HepG2 (cell line): Measurements from ENCODE around the gene THADA. TPM values are rescaled to one million over a fixed set of nuclear protein-coding genes. Genes with fewer than 3 reads are reported as not detected.

Source experiments
- ARHGAP35 ChIP-seq: sonication (generic); formaldehyde crosslinking; IDR thresholded peaks from 2 replicates; pipeline ENCODE4 v1.9.0; 2022; ENCODE audit warnings: mild to moderate bottlenecking, inconsistent platforms, moderate library complexity, missing genetic modification reagents, borderline replicate concordance
- CBX2 ChIP-seq, 2 experiments: fragments of 200-600 bp in 1 of 2; sonication (generic); formaldehyde crosslinking in 1 of 2; IDR thresholded peaks; 2 replicates each; pipeline versions ENCODE4 v1.7.0 to v1.8.1; 2018 to 2022; ENCODE audit warnings: low read depth in 2 of 2, low read length in 1 of 2, mild to moderate bottlenecking in 1 of 2, missing genetic modification reagents in 1 of 2
- KMT2A ChIP-seq: sonication (generic); formaldehyde crosslinking; IDR thresholded peaks from 2 replicates; pipeline ENCODE4 v1.4.0; 2020; ENCODE audit warnings: missing genetic modification reagents
- MTA3 ChIP-seq: sonication (generic); formaldehyde crosslinking; IDR thresholded peaks from 2 replicates; pipeline ENCODE4 v1.4.0; 2020; ENCODE audit warnings: missing genetic modification reagents
- PCBP2 ChIP-seq: fragments of 200-400 bp; formaldehyde crosslinking; optimal IDR thresholded peaks from 2 replicates; pipeline ENCODE3; 2018; ENCODE audit warnings: low read length, low read depth; ENCODE audit not compliant: poor library complexity, severe bottlenecking
- SSRP1 ChIP-seq: IDR thresholded peaks from 2 replicates; pipeline ENCODE4 v1.6.1; 2016; ENCODE audit warnings: control low read depth
- TARDBP ChIP-seq: sonication (generic); formaldehyde crosslinking; IDR thresholded peaks from 2 replicates; pipeline ENCODE4 v1.8.0; 2022; ENCODE audit warnings: mild to moderate bottlenecking, missing genetic modification reagents
- U2AF1 ChIP-seq: fragments of 200-400 bp; formaldehyde crosslinking; optimal IDR thresholded peaks from 2 replicates; pipeline ENCODE3; 2017; ENCODE audit warnings: mild to moderate bottlenecking, low read depth, low read length
- ZKSCAN5 ChIP-seq: sonication (generic); formaldehyde crosslinking; IDR thresholded peaks from 2 replicates; pipeline ENCODE4 v1.5.1; 2020; ENCODE audit warnings: mild to moderate bottlenecking, missing genetic modification reagents
- ZKSCAN8 ChIP-seq: IDR thresholded peaks from 2 replicates; pipeline ENCODE4 v1.6.1; 2016; ENCODE audit warnings: borderline replicate concordance, missing genetic modification reagents, missing compliant biosample characterization
- ZNF12 ChIP-seq: sonication (generic); formaldehyde crosslinking; IDR thresholded peaks from 2 replicates; pipeline ENCODE4 v1.5.0; 2020; ENCODE audit warnings: missing genetic modification reagents
- ZNF484 ChIP-seq: sonication (generic); formaldehyde crosslinking; IDR thresholded peaks from 2 replicates; pipeline ENCODE4 v1.5.1; 2020; ENCODE audit warnings: mild to moderate bottlenecking, low read depth, missing genetic modification reagents, borderline replicate concordance
- ZNF549 ChIP-seq: sonication (generic); formaldehyde crosslinking; IDR thresholded peaks from 2 replicates; pipeline ENCODE4 v1.5.0; 2020; ENCODE audit warnings: missing genetic modification reagents
- ZSCAN21 ChIP-seq: sonication (generic); formaldehyde crosslinking; IDR thresholded peaks from 2 replicates; pipeline ENCODE4 v1.8.0; 2022; ENCODE audit warnings: mild to moderate bottlenecking, missing genetic modification reagents, moderate library complexity, borderline replicate concordance
- polyA plus RNA-seq, 8 experiments: library from polyadenylated mRNA; depleted of rRNA in 3 of 8; stranded (reverse) in 7 of 8; unstranded in 1 of 8; fragments of >200 nt; fragmentation: Illumina TruSeq in 4 of 8; extraction: Trizol in 4 of 8; gene quantifications; 2 replicates each; pipeline versions ENCODE4 v1.2.1 to v1.2.3, GENCODE V29; 2011 to 2016; ENCODE audit warnings: low read depth in 4 of 8, missing spikeins in 1 of 8, mixed read lengths in 1 of 8; ENCODE audit not compliant: insufficient read depth in 1 of 8
- total RNA-seq, 5 experiments: library from RNA; depleted of rRNA; stranded (reverse); fragments of >200 nt; fragmentation: Illumina TruSeq; extraction: Trizol; gene quantifications; 2 replicates each; pipeline ENCODE4 v1.2.3, GENCODE V29; 2016; ENCODE audit warnings: low read depth in 1 of 5
- TF ChIP-seq, protein P1 (sequence below): sonication (generic); formaldehyde crosslinking; IDR thresholded peaks from 2 replicates; pipeline ENCODE4 v1.5.1; 2020; ENCODE audit warnings: mild to moderate bottlenecking, missing genetic modification reagents, moderate library complexity
- TF ChIP-seq, protein P2 (sequence below): sonication (generic); formaldehyde crosslinking; IDR thresholded peaks from 2 replicates; pipeline ENCODE4 v1.4.0; 2020; ENCODE audit warnings: missing genetic modification reagents; ENCODE audit errors: not compliant biosample characterization
- TF ChIP-seq, protein P3 (sequence below): sonication (generic); formaldehyde crosslinking; IDR thresholded peaks from 2 replicates; pipeline ENCODE4 v1.8.0; 2022; ENCODE audit warnings: mild to moderate bottlenecking, missing genetic modification reagents; ENCODE audit not compliant: insufficient replicate concordance
- TF ChIP-seq, protein P4 (sequence below): IDR thresholded peaks from 2 replicates; pipeline ENCODE4 v1.6.1; 2016; ENCODE audit warnings: low read depth, control low read depth
- TF ChIP-seq, protein P5 (sequence below), 2 experiments: IDR thresholded peaks; 2 replicates each; pipeline ENCODE4 v1.6.1; 2011 to 2012; ENCODE audit warnings: low read length in 2 of 2, borderline replicate concordance in 1 of 2, low read depth in 1 of 2, mild to moderate bottlenecking in 1 of 2, moderate library complexity in 1 of 2

The THADA gene
- total and polyA plus RNA-seq, 2 of the 13 experiments (the other 11 are each of a cell fraction or from before 2014, with no cell fraction given) = 12.7 to 21.7 TPM

DNA sequence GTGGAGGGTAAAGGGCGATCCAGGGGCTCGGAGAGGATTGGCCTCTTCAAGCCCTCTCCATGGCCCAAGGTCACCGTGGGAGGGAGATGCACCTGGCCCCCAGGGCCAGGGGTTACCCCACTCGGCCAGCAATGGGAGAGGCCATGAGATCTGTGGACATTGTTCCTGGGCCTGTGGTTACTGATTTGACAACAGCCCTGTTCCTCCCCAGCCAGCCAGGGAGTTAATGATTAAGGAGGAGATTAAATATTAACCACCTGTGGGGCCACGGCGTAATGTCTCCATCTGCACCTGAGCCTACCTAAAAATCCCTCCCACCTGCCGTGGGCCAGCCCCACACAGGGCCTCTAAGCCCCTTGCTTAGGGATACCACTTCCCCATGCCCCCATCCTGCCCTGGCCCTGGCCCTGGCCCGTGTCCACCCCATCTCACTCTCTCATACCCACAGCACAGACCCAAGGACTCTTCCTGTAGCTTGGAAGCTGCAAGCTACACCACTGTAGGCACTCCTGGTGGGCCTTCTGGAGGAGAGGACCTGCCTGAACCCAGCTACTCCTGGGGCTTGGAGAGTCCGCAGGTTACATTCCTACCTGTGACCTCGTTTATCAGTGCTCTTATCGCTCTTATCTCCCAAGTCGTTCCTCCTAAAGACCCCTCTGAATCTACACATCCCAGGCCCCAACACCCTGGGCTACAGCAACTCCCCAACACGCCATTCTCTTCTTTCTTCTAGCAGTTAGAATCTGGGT is 401.5 kb downstream of the THADA start (continued):
- TF ChIP-seq, protein P1, sequence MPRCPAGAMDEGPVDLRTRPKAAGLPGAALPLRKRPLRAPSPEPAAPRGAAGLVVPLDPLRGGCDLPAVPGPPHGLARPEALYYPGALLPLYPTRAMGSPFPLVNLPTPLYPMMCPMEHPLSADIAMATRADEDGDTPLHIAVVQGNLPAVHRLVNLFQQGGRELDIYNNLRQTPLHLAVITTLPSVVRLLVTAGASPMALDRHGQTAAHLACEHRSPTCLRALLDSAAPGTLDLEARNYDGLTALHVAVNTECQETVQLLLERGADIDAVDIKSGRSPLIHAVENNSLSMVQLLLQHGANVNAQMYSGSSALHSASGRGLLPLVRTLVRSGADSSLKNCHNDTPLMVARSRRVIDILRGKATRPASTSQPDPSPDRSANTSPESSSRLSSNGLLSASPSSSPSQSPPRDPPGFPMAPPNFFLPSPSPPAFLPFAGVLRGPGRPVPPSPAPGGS = 0 out of 2 replicates have a peak, but pooled peaks have one; percentile 25
- TF ChIP-seq, protein P2, sequence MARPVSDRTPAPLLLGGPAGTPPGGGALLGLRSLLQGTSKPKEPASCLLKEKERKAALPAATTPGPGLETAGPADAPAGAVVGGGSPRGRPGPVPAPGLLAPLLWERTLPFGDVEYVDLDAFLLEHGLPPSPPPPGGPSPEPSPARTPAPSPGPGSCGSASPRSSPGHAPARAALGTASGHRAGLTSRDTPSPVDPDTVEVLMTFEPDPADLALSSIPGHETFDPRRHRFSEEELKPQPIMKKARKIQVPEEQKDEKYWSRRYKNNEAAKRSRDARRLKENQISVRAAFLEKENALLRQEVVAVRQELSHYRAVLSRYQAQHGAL (CRISPR knock-in tag) = no peak
- TF ChIP-seq, protein P3, sequence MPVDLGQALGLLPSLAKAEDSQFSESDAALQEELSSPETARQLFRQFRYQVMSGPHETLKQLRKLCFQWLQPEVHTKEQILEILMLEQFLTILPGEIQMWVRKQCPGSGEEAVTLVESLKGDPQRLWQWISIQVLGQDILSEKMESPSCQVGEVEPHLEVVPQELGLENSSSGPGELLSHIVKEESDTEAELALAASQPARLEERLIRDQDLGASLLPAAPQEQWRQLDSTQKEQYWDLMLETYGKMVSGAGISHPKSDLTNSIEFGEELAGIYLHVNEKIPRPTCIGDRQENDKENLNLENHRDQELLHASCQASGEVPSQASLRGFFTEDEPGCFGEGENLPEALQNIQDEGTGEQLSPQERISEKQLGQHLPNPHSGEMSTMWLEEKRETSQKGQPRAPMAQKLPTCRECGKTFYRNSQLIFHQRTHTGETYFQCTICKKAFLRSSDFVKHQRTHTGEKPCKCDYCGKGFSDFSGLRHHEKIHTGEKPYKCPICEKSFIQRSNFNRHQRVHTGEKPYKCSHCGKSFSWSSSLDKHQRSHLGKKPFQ = no peak
- TF ChIP-seq ZNF549 = no peak
- TF ChIP-seq ZKSCAN5 (CRISPR knock-in tag) = no peak
- no peak for TF ChIP-seq PCBP2
- TF ChIP-seq ARHGAP35 (CRISPR knock-in tag) = peak; percentile 22; the same call in 1 of the 2 replicates
- TF ChIP-seq, protein P4, sequence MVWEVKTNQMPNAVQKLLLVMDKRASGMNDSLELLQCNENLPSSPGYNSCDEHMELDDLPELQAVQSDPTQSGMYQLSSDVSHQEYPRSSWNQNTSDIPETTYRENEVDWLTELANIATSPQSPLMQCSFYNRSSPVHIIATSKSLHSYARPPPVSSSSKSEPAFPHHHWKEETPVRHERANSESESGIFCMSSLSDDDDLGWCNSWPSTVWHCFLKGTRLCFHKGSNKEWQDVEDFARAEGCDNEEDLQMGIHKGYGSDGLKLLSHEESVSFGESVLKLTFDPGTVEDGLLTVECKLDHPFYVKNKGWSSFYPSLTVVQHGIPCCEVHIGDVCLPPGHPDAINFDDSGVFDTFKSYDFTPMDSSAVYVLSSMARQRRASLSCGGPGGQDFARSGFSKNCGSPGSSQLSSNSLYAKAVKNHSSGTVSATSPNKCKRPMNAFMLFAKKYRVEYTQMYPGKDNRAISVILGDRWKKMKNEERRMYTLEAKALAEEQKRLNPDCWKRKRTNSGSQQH (CRISPR knock-in tag) = peak; percentile 89
- TF ChIP-seq MTA3 (CRISPR knock-in tag) = 0 out of 2 replicates have a peak, but pooled peaks have one; percentile 36
- no peak for TF ChIP-seq CBX2 (IDR thresholded peaks at IDR 0.05; ENCODE audit: low read depth, low read length)
- TF ChIP-seq CBX2 (CRISPR knock-in tag; IDR thresholded peaks at IDR 0.05; ENCODE audit: low read depth) = 0 out of 2 replicates have a peak, but pooled peaks have one; percentile 58
- TF ChIP-seq ZNF484 (CRISPR knock-in tag) = no peak
- TF ChIP-seq ZSCAN21 = peak; percentile 70
- TF ChIP-seq KMT2A (CRISPR knock-in tag) = 0 out of 2 replicates have a peak, but pooled peaks have one; percentile 16
- no peak; the same call in 1 of the 2 replicates for TF ChIP-seq ZNF12
- TF ChIP-seq U2AF1 = no peak
- TF ChIP-seq, protein P5, sequence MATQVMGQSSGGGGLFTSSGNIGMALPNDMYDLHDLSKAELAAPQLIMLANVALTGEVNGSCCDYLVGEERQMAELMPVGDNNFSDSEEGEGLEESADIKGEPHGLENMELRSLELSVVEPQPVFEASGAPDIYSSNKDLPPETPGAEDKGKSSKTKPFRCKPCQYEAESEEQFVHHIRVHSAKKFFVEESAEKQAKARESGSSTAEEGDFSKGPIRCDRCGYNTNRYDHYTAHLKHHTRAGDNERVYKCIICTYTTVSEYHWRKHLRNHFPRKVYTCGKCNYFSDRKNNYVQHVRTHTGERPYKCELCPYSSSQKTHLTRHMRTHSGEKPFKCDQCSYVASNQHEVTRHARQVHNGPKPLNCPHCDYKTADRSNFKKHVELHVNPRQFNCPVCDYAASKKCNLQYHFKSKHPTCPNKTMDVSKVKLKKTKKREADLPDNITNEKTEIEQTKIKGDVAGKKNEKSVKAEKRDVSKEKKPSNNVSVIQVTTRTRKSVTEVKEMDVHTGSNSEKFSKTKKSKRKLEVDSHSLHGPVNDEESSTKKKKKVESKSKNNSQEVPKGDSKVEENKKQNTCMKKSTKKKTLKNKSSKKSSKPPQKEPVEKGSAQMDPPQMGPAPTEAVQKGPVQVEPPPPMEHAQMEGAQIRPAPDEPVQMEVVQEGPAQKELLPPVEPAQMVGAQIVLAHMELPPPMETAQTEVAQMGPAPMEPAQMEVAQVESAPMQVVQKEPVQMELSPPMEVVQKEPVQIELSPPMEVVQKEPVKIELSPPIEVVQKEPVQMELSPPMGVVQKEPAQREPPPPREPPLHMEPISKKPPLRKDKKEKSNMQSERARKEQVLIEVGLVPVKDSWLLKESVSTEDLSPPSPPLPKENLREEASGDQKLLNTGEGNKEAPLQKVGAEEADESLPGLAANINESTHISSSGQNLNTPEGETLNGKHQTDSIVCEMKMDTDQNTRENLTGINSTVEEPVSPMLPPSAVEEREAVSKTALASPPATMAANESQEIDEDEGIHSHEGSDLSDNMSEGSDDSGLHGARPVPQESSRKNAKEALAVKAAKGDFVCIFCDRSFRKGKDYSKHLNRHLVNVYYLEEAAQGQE (IDR thresholded peaks at IDR 0.05; ENCODE audit: borderline replicate concordance in 1 of 2, low read depth in 1 of 2, low read length in 2 of 2) = peak in 1 of 2 experiments; percentile 45; a peak in 1 of 4 replicates
- TF ChIP-seq ZKSCAN8 (CRISPR knock-in tag) = 0 out of 2 replicates have a peak, but pooled peaks have one; percentile 35
- TF ChIP-seq TARDBP (CRISPR knock-in tag) = peak; percentile 90
- peak; percentile 78; the same call in 1 of the 2 replicates for TF ChIP-seq SSRP1
